ENCODE data around the gene SEC14L1.
"Not testable (repeated sequence)": the region's sequence is repeated elsewhere in the genome, so short reads cannot be mapped to it uniquely, and the experiment has no call there.

The SEC14L1 gene

DNA sequence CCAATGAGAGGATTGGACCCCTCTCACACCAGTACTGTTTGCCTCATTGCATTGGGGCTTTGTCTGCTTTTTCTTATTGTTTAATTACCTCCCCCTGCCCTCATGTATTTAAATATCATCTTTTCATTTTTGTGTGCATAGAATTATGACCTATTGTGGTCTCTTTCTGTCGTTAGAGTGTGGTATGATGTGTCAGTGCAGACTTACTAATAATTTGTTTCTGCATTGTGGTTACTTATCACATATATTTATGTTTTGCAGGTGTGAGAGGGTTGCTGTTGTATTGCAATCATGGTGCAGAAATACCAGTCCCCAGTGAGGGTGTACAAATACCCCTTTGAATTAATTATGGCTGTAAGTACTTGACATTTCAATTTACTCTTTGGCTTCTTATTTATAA lies 2.5 kb downstream of the SEC14L1 start:
- DNase-seq: no peak

DNA sequence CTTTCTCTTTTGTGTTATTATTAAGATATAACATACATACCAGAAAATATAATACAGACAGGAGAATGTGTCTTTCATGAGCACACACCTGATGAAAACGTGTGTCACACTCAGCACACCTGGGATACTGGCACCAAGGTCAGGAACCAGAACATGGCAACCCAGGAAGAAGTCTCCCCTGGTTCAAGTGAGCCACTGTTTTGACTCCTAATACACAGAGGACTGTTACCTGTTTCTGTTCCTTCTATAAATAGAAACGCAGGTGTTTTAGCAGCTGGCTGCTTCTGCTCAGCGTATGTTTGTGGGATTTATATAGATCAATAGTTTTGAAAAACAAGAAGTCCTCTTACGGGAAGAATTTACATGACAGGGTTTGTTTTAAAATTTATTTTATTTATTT lies 3.5 kb downstream of the SEC14L1 start:
- no peak for DNase-seq

DNA sequence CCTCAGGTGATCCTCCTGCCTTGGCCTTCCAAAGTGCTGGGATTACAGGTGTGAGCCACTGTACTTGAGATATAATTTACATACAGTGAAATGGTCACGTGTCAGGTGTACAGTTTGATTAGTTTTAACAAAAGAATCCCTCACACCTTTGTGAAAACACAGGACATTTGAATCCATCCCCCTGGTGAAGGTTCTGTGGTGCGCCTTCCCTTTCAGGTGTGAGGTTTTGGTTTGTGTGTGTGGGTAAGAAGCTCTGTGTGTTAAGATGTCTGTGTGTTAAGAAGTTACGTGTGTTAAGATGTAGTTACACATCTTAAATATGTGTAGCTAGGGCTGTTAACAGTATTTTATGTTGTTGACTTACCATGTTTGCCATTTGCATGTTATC lies 4.4 kb downstream of the SEC14L1 start:
- no peak for DNase-seq

DNA sequence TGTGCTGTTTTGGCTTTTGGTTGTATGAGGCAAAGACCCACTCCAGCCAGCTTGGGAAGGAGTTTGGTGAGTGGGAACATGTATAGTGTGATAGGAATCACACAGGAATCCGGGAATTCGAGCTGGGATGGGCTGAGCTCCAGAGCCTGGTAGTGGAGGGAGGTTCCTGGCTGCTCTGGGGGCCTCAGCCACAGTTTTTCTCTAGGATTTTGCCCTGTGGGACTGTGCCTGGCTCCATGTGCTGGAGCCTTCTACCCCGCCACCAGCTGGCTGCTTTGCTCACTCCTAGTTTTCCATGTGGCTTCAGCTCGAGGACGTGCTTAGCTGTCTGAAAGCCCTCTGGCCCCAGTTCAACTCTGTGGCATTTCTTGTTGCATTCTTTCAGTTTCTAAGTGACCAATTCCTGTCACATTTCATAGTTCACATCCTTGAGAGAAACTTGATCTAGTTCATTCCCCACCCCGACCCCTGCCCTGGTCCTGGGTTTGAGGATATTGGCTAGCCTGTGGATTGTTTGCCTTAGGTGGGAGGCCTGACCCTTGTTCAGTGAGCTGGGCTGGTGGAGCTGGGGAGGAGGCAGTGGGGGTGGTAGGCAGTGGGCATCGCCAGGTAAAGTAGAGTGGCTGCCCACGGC lies 5.0 kb downstream of the SEC14L1 start:
- DNase-seq: no peak

DNA sequence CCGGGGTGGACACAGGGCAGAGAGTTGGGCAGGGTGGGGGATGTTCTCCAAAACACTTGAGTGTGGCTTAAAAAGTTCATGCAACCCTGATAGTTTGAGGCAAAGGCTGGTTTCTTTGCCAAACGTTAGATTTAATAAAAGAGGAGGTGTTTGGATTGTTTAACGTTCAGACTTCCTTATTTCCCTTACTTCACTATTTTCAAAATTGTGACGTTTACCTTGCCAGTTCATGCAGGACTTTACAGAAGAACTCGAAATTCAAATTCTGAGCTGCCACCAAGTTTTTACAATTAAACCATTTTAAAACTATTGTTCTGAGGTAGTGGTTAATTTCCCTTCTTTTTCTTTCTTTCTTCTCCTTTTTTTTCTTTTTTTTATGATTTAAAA lies 5.5 kb downstream of the SEC14L1 start:
- DNase-seq: no peak

DNA sequence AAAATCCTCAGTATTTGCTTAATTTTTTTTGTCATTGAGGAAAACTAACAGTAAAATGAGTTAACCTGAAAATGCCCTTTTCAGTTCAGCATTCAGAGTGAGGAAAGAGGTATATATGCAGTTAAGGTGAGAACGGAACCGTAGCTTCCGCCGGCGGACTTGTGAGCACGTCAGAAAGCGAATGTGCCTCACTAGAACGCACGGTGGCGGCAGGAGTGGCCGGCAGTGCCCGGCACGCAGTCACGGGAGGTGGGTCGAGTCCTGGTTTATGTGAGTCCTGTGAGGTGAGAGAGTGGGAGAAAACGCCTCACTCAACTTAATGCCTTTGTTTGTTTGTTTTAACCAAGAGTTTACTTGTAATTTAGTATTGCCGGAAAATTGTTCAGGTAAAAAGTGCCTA lies 6.1 kb downstream of the SEC14L1 start:
- no peak for DNase-seq

DNA sequence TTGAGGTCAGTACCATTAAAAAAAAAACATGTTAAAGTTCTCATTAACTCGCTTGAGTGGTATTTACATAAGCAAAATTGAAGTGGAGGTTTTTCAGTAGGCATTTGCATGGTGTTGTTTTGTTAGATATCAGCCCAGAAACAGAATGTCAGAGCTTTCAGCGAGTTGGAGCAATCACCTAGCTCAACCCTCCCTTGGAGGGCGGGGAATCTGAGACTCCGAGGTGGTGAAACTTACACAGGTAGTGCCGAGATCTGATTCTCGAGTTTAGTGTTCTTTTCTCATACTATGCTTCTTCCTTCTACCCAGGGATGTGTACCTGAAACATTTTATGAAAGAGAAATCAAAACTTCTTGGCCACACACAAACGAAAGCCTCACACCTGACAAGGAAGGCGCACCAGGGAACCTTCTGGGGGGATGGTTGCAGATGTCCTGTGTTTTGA lies 6.6 kb downstream of the SEC14L1 start:
- DNase-seq: no peak

DNA sequence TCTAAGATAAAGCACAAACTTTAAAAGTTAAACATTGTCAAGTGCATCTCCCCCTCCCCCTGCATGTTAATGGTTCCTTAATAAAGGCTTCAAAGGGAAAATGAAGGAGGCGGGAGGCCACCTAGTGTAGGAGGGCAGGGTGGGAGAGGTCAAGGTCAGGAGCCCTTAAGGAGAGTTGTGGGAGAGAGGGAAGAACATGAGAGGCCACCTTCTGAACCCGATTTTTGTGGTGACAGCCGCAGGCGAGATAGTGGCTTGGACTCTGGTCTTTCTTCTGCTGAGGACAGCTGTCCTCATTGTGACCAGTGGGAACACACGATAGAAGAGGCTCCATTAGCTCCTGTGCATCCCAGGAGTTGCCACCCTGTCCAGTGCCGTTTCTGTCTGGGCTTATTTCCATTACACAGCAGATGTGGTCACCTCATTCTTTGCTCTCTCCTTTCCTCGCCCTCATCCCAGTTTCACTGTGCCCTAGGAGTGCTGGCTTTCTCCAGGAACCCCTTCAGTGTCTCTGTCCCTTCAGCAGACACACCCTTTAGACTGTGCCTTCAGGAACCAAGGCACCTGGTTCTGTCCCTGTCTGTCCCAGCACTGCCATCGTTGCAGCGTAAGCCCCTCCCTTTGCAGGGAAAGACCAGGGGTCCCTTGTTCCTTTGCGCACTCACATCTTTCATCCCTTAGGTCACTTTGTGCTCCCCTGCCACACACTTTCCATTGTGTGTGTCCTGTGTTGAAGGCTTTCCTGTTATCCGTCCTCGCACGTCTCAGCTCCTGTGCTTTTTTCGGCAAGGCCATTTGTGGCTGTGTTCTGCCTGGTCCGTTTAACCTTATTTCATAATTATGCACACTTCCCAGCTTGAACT lies 7.5 kb downstream of the SEC14L1 start:
- no peak for DNase-seq

DNA sequence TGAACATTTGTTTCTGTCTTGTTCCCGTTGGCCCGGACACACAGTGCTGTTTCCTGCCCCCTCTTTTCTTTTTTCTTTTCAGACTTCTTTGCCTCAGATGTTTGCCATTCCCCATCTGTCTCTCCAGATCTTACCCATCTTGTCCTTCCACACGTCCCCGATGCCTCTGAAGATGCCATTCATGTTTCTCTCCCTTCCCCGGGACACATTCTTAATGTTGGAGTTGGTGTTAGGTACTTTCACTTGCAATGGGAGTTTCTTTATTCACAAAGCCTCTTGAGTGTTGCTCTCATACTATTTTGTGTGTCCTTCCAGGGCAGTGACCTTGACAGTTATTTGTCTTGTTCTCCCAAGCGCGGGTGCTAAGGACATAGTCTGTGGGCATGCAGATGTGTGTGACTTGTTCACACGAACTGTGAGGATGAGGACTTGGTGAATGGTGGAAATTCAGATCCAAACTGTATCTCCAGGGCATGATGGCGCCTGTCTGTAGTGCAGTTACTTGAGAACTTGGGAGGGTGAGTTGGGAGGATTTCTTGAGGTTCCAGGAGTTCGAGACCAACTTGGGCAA lies 8.3 kb downstream of the SEC14L1 start:
- no peak for DNase-seq

DNA sequence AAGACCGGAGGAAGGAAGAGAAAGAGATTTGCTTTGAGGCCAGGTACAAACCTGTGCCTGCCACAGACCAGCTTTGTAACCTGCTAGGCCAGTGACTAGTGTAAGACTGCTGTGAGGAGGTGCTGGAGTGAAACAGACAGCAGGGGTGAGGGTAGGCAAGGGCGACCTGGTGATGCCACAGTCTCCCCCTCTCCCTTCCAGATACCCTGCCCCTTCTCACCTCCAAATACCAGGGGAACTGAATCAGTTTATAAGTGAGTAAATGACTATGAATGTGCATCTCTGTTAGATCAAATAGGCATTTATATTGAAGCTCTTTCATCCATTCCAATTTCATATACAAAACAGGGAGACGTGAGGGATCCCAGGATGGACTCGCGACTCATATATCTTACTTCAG lies 9.4 kb downstream of the SEC14L1 start:
- no peak for DNase-seq

DNA sequence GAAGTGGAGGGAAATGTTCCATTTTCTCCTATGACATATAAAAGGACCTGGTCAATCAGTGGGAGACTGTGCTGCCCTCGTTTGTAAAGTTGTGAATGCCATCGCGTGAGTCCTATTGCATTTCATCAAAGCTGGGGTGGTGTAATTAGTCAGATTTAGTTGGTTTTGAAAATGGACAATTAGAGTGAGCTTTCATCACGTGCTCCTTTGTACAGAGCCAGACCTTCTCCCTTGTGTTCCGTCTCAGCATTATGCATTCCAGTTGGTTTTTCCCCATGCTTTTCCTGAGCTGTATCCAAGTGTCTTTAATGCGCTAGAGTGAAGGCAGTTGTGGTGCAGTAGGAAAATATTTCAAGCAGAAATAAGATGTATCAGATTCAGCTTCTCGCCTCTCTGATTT lies 10.4 kb downstream of the SEC14L1 start:
- no peak for DNase-seq

DNA sequence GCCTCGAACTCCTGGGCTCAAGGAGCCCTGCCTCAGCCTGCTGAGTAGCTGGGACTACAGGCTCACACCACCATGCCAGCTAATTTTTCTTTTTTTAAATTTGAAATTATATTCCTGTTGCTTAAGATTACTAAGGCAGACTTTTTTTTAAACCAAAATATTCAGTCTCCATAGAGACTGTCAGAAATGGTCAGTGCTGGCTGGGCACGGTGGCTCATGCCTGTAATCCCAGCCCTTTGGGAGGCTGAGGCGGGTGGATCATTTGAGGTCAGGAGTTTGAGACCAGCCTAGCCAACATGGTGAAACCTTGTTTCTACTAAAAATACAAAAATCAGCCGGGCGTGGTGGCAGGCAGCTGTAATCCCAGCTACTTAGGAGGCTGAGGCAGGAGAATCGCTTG lies 11.3 kb downstream of the SEC14L1 start:
- not testable (repeated sequence) for DNase-seq

DNA sequence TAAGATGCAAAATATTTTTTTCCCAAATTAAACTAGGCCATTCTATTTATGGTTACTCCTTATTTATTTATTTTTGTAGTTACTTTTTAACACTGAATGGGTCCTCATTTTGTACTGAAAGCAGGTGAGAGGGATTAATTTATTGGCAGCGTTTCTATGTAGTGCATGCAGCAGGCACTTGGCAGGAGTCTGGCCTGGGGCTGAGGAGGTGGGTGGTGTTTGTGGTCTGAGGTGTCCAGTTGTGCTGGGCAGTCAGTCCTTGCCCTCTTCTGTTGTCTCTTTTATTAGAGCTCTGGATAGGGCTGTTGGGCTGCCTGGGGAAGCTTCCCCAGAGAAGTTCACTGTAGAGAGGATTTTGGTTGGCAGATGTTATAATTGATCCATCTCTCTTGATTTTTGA lies 12.7 kb downstream of the SEC14L1 start:
- DNase-seq: no peak

DNA sequence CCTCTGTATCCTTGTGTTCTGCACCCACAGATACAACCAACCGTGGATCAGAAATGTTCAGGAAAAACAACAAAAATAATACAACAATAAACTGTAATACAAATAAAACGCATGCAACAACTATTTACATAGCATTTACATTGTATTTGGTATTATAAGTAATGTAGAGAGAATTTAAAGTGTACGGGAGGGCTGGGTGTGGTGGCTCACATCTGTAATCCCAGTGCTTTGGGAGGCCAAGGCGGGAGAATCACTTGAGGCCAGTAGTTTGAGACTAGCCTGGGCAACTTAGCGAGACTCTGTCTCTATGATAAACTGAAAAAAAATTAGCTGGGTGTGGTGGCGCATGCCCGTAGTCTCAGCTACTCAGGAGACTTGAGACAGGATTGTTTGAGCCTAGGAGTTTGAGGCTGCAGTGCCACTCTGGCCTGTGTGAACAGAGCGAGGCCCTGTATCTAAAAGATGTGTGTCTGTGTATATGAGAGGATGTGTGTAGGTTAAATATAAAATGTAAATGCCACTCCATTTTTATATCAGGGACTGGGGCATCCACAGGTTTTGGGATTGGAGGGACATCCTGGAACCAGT lies 13.3 kb downstream of the SEC14L1 start:
- no peak for DNase-seq

DNA sequence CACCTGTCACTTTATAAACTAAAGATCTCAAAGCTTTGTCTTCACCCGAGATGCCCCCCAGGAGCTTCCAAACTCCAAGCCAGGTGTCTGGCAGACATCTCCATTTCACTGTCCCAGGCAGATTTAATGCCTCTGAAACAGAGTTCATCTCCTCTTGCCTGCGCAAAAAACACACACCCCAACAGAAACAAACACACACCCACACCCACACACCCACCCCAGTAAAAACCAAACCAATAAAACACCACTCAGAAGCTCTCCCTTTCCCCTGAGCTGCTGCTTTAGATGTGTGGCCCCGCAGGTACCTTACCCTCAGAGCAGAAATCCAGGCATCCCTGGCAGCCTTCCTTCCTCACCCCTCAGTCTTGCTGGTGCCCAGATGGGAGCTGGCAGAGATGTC lies 14.4 kb downstream of the SEC14L1 start:
- DNase-seq: no peak

DNA sequence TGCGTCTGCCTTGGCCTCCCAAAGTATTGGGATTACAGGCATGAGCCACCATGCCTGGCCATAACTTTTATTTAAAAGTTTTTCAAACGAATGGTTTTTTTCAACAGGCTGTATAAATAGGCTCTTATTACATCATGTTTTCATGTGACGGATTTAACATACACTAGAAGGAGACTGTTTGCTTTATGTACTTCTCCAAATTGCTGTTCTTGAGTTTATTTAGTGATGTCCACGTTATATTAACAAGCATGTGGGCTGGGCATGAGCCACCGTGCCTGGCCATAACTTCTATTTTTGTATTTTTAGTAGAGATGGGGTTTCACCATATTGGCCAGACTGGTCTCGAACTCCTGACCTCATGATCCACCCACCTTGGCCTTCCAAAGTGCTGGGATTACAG lies 17.0 kb downstream of the SEC14L1 start:
- not testable (repeated sequence) for DNase-seq

DNA sequence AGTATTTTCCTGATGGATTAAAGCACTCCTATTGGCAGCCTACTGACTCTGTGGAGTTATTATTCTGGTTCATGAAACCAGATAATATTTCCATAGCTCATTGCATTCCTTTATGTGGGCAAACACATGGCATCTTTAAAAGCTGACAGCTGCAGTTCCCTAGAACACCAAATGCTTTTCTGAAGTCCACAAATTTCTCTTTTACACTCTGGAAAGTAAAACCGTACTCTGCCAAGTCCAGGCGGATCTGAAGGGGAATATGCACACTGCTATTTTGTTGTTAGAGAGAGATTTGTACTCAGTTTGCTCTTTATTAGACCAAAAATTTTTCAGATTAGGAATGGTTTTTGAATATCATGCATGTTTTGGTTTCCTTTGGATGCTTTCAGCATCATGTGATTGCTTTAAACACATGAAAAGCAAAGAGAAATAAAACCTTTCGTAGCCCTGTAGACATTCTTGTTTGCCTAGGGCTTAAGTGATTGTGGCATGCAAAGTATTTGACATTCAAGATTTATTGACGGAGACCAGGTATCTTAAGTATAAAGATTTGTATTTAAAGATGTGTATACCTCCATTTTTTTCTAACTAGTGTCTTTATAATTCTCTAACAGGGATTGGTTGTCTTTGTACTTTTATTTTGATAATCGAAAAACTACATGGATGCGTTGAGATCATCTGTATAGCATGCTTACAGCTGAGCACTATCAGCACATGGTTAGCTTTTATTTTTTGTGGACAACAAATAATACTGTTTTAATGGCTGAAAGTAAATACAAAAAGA lies 19.5 kb downstream of the SEC14L1 start:
- peak; percentile 62 for DNase-seq

DNA sequence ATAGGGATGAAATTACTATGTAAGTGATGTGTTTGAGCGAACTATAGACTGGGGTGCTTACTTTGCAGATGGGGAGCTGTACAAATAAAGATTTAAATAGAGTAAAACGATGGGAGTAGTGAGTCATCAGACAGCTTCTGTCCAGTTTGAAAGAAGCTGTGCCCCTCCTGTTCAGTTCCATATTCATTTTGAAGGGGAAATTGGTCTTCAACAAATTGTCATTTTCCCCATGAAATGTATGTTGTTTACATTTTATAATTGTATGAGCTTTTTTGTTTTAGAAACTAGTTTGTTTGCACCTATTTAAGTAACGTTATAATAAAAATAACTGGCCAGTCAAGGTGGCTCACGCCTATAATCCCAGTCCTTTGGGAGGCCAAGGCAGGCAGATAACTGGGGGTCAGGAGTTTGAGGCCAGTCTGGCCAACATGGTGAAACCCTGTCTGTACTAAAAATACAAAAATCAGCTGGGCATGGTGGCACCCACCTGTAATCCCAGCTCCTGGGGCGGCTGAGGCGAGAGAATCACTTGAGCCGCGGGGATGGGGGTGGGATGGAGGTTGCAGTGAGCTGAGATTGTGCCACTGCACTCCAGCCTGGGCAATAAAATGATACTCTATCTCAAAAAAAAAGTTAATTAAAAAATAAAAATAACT lies 20.2 kb downstream of the SEC14L1 start:
- peak; percentile 62 for DNase-seq

DNA sequence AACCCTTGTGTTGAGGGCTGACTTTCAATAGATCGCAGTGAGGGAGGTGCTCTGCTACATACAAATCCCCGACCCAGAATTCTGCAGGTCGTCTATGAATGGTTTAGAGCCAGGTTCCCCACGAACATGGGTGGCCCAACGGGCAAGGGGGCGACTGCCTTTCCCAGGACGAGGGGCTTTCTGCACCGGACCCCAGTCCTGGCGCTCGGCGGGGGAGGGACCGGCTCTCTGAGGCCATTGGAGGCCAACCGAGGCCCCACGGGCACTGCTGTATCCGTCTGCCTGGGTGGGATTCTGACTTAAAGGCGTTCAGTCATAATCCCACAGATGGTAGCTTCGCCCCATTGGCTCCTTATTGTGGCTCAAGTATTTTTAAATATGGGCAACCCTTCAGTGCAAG lies 21.2 kb downstream of the SEC14L1 start:
- DNase-seq: no peak

DNA sequence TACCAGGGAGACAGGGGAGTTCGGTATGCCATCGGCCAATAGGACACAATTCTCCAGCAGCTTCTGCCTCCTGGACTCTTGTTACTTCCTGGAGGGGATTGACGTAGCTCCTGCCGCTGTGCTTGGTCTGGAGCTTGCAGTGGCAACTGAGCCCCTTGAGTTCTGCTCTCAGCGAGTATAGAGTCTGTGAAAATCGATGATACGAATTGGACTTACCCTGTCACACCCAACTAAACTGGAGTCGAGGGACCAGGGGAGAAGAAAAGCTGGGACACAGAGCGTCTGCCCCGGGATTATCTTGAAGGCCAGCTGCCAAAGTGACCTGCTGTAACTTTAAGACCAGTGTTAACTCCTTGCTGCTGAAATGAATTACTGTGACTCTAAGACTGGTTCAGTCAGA lies 22.2 kb downstream of the SEC14L1 start:
- DNase-seq: no peak

DNA sequence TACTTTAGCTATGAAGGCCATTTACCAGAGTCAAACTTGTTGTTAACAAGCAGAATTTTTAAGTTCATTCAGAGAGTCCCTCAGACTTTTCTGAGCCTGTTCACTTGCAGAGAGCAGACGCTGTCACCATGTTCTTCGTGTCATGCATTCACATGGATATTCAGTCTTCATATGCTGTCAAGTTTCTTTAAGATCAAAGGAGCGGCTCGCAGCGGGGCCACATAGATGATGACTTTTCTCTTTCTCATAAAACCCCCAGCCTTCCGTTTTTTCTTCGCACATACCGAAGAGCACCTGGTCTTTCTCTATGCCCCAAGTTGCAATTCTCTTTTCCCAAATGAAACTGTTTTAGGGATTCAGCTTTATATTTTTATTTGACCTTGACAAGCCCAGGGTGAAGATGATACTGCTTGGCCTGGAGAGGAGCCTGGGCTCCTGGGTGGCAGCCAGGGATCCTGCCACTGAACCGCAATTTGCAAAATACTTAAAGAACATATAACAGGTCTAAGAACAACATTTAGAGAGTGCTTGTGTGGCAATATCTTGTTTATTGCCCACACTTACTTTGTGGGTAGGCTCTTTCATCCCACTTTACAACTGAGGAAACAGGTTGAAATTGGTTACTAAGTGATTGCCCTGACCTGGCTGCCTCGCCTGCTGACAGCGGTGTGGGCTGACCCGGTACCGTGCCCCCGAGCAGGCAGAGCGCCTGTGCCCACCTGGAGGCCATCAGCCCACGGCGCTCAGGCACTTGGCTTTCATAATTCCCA lies 22.9 kb downstream of the SEC14L1 start:
- DNase-seq: no peak

All from NCI-H1417 treated with DMSO at 0.1 percent for 48 hours (cell line).